ENCODE data around the gene NRN1.
A peak's percentile ranks its signal among the peaks of the same experiment; 100 is the strongest.

NRN1 gene

GRCh38 chr6:6002005-6002847, 4.5 kb downstream of the NRN1 start:
- DNase-seq (ENCODE audit: low read depth in 2 of 2): no peak

DNA sequence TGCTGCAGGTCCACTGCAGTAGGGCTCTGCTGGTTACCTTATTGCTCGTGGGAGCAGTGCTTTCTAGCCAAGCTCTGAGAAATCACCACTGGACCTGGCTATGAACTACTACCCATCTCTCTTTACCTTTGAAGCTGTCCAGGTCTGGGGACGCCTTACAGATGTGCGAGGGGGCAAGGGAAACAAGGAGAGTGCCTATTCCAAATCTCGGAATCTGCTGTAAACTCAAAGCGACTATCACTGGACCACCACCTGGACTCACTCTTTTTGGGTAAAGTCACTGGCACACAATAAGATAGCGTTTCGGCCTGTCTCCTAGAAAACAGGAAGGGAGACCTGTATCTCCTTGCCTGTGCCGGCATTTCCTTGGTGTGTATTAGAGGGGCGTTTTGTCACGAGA, 5.3 kb downstream of the NRN1 start:
- no peak for DNase-seq (ENCODE audit: low read depth in 2 of 2)

DNA sequence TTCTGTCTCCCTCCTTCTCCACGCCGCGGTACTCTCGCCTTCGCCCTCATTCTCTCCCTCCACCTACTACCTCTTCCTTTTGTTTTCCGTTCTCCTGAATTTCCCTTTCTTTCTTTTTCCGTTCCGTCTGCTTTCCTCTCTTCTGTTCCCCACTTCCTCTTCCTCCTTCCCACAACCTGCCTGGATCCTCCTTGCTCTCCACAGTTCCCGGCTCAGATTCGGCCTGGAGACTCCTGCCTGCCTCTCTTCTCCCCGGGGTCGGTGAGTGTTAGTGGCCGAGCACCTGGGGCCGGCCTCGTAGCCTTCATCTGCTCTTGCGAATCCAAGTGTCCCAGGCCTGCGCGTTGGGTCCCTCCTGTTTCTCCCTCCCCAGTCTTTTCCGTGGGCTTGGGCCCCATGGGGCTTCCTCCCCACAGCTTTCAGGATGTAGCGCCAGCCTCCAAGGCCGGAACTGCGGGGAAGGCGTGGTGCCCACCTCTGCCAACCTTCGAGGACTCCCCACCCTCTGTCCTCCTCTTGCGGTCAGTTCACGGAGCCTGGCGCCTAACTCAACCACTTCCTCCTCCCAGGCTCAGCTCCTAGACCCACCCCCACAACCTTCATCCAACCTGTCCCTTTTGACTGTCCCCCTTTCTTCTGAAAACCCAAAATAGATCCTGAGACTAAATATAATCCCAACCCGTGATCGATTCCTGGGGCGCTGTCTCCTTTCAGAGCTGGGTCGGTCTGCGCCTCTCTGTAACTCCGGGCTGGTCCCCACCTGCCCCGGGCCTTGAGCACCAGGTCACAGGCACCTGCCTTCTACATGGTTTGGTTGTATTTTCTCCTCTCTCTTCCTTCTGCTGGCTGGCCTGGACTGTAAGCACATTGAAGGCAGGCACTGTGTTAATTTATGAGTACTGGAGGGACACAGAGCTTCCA, 6.8 kb downstream of the NRN1 start:
- no peak for DNase-seq (ENCODE audit: low read depth in 2 of 2)

GRCh38 chr6:5998711-5999687, 7.7 kb downstream of the NRN1 start:
- no peak for DNase-seq (ENCODE audit: low read depth in 2 of 2)

GRCh38 chr6:5998236-5998635, 8.5 kb downstream of the NRN1 start:
- no peak for DNase-seq (ENCODE audit: low read depth in 2 of 2)

DNA sequence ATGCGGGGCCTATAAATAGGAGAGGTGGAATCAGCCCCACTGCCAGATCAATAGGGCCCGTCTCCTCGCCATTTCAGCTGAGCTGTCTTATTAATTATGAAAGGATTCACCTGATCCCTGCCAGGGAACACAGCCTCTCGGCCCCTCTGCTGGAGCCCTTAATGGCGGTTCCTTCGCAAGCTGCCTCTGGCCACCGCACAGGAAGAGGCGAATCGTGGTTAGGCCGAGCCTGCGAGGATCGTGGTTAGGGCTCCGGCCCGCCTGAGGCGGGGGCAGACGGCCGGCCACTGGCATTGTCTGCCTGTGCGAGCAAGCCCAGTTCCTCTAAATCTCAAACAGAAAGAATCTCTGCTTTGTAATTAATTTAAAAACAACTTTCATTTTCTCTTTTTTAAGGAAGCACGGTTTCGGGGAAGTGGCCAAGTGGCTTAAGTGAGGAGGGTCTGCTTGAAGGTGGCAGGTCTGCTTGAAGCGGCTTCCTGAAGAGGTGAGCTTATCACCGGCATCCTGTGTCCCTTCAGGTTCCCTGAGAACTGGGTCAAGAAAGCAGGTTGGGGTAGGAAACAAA, 9.2 kb downstream of the NRN1 start:
- no peak for DNase-seq (ENCODE audit: low read depth in 2 of 2)

- DNase-seq (ENCODE audit: low read depth in 2 of 2): no peak
Measured at GRCh38 chr6:5996714-5997419, 9.9 kb downstream of the NRN1 start.

DNA sequence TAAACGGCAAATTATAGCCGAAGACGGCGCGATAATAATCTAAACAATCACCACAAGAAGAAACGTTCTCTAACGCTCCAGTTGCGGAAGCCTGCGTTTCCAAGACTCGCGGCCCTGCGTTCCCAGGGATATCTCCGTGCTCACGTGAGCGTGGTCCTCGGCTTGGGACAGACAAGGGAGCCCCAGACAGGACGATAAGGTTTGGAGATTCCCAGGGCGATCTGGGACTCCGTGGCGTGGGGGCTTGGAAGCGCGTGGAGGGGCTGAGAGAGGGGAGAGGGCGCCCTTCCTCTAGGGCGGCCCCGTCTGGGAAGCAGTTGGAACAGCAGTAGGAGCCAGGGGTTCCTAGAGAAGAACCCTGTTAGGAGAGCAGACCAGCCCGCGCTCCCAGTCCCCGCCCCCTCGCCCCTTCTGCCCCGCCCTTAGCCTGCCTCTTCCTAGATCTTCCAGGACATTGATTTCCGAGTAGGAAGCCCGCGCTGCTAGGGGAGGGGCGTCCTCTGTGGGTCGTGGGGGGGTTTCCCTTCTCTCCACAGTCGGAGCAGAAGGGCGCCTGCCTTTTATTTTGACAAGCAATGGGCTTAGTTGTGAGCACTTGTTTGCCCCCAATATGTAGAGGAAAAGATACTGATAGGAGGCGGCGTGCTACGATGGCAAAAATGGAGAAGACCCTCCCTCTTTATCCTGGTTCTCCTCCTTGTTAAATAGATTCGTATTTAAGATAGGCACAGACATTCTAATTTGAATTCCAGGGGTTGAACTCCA, 10.6 kb downstream of the NRN1 start:
- DNase-seq (ENCODE audit: low read depth in 2 of 2): peak in 1 of 2 experiments; percentile 26

- no peak for DNase-seq (ENCODE audit: low read depth in 2 of 2)
Measured at GRCh38 chr6:5995658-5995948, 11.1 kb downstream of the NRN1 start.

DNA sequence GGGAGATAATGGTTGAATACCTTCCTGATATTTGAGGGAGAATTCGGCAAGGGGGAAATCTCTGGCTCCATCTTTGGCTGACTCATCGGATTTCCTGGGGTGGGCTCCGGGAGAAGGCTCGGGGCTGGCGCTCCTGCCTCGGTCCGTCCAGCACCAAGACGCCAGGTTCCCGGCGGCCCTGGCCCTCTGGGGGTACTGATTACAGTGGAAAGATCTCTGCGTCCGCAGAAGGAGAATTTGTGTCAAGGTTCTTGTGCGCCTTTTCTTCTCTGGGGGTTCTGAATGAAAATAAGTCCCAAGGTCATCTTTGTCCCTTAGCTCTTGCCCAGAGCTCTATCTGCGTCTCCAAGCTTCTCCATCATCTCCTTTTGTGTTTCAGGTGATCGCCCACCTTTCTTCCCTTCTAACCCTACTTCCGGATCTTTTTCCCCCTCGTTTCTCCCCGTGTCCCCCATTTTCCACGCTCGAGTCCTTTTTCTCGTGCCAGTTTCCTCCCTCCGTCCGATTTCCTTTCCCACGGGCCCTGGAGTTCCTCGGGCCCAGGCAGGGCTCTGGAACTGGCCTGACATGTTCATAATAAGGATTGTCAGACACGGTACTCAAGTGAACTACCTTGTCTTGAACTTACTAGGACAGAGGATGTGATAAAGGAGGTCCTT, 11.6 kb downstream of the NRN1 start:
- DNase-seq (ENCODE audit: low read depth in 2 of 2): no peak

DNA sequence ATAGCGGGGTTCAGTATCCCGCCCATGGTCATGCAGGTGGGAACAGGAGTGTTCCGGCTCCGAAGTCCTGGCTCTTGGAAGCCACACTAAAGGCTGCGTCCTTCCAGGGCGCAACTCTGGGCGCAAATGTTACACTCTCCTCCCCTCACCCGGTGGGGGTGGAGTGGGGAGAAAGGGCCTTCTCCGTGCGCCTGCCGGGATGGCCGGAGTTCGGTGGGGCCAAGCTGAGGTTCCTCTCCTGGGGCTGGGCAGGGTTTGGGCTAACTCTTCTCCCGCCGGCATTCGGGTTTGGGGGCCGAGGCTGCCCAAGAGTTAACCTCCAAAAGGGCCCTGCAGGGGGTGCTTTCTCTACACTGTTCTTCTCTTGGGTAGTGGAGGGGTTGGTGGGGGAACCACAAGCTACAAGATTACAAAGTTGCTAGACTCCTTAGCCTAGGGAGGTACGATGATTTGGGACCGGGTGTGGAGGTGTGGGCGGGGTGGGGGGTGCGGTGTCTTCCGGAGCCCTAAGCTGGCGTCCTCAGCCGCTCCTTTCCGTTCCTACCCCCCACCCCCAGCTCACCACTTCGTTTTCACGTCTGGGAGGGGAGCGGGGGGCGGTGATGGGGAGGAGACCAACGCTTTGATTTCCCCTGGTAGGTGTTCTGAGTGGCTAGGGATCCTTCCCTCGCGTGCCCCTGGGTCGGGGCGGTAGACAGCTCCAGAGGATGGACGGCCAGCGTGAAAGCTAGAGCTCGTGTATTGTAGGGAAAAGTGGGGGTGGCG, 12.3 kb downstream of the NRN1 start:
- DNase-seq (ENCODE audit: low read depth in 2 of 2): no peak

DNA sequence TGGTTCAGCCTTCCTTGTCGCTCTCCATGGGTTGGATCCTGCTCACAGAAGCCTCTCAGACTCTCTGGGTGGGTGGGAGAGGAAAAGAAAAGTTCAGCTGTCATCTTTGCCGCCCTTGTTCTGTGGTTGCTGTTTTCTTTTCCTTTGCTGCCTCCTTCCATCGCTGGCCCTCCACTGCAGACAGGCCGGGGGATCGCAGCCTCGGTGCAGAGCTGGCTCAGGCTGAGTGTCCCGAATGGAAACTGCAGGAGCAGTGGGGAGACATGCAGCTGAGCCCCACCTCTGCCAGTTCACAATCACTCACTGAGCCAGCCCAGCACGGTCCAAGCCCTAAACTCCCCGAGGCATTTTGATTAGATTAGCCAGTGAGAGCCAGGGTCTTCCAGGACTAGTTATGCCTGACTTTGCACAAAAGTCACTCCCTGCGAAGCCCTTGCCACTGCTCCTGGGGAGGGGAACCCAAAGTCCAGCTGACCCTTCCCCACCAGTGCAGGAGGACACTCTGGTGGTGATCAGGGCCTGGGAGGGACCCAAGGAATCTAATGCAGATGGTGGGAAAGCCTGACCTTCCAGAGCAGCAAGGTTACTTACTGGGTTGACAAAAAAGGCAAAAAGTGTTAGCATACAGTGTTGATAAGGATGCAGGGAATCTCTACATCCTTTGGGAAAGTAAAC, 14.0 kb downstream of the NRN1 start:
- no peak for DNase-seq (ENCODE audit: low read depth in 2 of 2)

GRCh38 chr6:5990786-5991185, 15.9 kb downstream of the NRN1 start:
- no peak for DNase-seq (ENCODE audit: low read depth in 2 of 2)

DNA sequence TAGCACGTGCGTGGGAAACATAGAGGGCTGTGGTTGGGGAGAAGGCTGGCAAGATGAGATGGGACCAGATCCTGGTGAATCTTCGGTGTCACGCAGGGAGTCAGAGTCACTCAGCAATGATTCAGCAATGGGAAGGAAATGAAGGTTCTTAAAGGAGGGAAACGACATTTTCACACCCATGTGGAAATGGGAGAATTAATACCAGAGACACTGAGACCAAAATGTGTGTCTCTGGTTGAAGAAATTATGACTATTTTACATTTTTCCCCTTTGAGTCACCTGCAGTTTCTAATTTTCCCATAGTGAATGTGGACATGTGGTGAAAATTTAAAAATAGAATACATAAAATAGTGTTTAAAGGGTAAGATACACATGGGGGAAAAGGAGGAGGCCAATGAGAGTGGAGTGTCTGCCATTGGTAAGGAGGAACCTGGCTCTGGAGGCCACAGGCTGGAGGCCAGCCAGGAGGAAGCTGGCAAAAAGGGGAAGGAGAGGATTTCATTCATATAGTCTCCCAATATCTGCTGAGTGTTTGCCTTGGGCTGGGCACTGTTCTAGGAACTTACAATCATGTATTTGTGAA, 17.5 kb downstream of the NRN1 start:
- DNase-seq (ENCODE audit: low read depth in 2 of 2): no peak

DNA sequence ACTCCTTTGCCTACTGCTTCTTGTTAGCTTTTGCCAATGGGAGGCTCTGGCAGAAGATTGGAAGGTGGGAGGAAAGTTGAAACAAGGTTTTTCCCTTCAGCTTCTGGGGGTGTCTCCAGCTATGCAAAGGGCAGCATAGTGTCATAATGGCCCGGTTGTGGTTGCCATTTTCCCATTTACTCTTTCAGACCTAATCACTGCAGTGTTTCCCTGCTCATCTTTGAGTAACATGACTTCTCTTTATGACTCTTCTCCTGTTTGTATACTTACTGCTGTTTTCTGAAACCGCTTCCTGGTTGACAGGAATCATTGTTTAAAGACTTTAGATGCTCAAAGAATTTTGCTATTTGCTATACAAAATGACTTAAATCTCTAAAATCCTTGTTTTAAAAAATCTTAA, 19.9 kb downstream of the NRN1 start:
- no peak for DNase-seq (ENCODE audit: low read depth in 2 of 2)

GRCh38 chr6:5984150-5985089, 22.3 kb downstream of the NRN1 start:
- no peak for DNase-seq (ENCODE audit: low read depth in 2 of 2)
